GM19239 (cell line): ENCODE measurements around the gene FCRLB.
"Not testable (repeated sequence)": the region's sequence is repeated elsewhere in the genome, so short reads cannot be mapped to it uniquely, and the experiment has no call there.

Experiments used
- DNase-seq: peaks from one replicate; pipeline ENCODE4 v3.0.0; 2011; ENCODE audit warnings: low spot score; ENCODE audit not compliant: insufficient read length
- FAIRE-seq: peaks from 2 replicates; lab custom pipeline; 2011; peaks lifted over from hg19 to GRCh38; lab: Jason Lieb, UNC

FCRLB gene

GRCh38 chr1:161737625-161738024, 16.3 kb downstream of the FCRLB start:
- FAIRE-seq: no peak
- no peak for DNase-seq

GRCh38 chr1:161738627-161739287, 17.4 kb downstream of the FCRLB start:
- FAIRE-seq (peak; percentile 98), DNase-seq (no peak)

GRCh38 chr1:161739865-161740566, 18.7 kb downstream of the FCRLB start:
- DNase-seq: no peak

GRCh38 chr1:161740921-161741320, 19.6 kb downstream of the FCRLB start:
- FAIRE-seq (no peak), DNase-seq (no peak)

More at GRCh38 chr1:161739865-161740566, 18.7 kb downstream of the FCRLB start:
- FAIRE-seq: peak; percentile 84

- FAIRE-seq: no peak
- DNase-seq: no peak
Measured at GRCh38 chr1:161743231-161743630, 21.9 kb downstream of the FCRLB start.

- no peak for DNase-seq
Measured at GRCh38 chr1:161747801-161748200, 26.5 kb downstream of the FCRLB start.

GRCh38 chr1:161749509-161750407, 28.4 kb downstream of the FCRLB start, which contains the start of gene DUSP12:
Gene DUSP12, plus strand, starts transcription at chr1:161749786. Its CDS starts 16 bp downstream, at chr1:161749802.
- peak; percentile 74 for DNase-seq
- FAIRE-seq: peak; percentile 96

More at GRCh38 chr1:161747801-161748200, 26.5 kb downstream of the FCRLB start:
- FAIRE-seq: no peak

- FAIRE-seq (peak; percentile 80), DNase-seq (peak; percentile 21)
Measured at GRCh38 chr1:161763522-161764098, 42.3 kb downstream of the FCRLB start.

- DNase-seq (peak; percentile 29), FAIRE-seq (peak; percentile 95)
Measured at GRCh38 chr1:161766102-161766981, 45.0 kb downstream of the FCRLB start, which contains the start of gene ATF6. Gene ATF6, plus strand, starts transcription at chr1:161766320. Its CDS starts 41 bp downstream, at chr1:161766361.

GRCh38 chr1:161768461-161768860, 47.1 kb downstream of the FCRLB start:
- no peak for FAIRE-seq
- DNase-seq: no peak

- FAIRE-seq (no peak), DNase-seq (no peak)
Measured at GRCh38 chr1:161768986-161769672, 47.8 kb downstream of the FCRLB start.

- not testable (repeated sequence) for FAIRE-seq, DNase-seq
Measured at GRCh38 chr1:161769673-161770045, 48.3 kb downstream of the FCRLB start.

GRCh38 chr1:161770250-161770649, 48.9 kb downstream of the FCRLB start:
- FAIRE-seq (no peak), DNase-seq (no peak)

GRCh38 chr1:161771161-161771560, 49.8 kb downstream of the FCRLB start:
- FAIRE-seq: no peak
- no peak for DNase-seq

GRCh38 chr1:161771973-161772372, 50.6 kb downstream of the FCRLB start:
- FAIRE-seq: peak; percentile 85
- no peak for DNase-seq

- FAIRE-seq (peak; percentile 67), DNase-seq (no peak)
Measured at GRCh38 chr1:161772397-161772796, 51.1 kb downstream of the FCRLB start.

GRCh38 chr1:161773791-161774190, 52.4 kb downstream of the FCRLB start:
- FAIRE-seq: no peak
- DNase-seq: no peak

GRCh38 chr1:161777261-161777660, 55.9 kb downstream of the FCRLB start:
- FAIRE-seq: peak; percentile 90
- DNase-seq: no peak
